ENCODE measurements around the gene CEACAM8.
"Not testable (repeated sequence)": the region's sequence is repeated elsewhere in the genome, so short reads cannot be mapped to it uniquely, and the experiment has no call there.

Gene CEACAM8

GRCh38 chr19:42571116-42571515, 23.6 kb downstream of the CEACAM8 start:
- no peak for DNase-seq

GRCh38 chr19:42569193-42569592, 25.5 kb downstream of the CEACAM8 start:
- no peak for DNase-seq

- DNase-seq, result no peak
These were observed 26.7 kb downstream of the CEACAM8 start for GRCh38 chr19:42568006-42568405.

- no peak for DNase-seq
These were observed 27.2 kb downstream of the CEACAM8 start for GRCh38 chr19:42567567-42567966.

- DNase-seq, result peak; percentile 13 to 40
These were observed 31.1 kb downstream of the CEACAM8 start for GRCh38 chr19:42563352-42564210.

GRCh38 chr19:42561512-42561911, 33.2 kb downstream of the CEACAM8 start:
- no peak for DNase-seq

GRCh38 chr19:42560731-42561130, 34.0 kb downstream of the CEACAM8 start:
- DNase-seq, result no peak

GRCh38 chr19:42558450-42559150, 36.1 kb downstream of the CEACAM8 start:
- DNase-seq, result no peak

GRCh38 chr19:42557386-42557871, 37.3 kb downstream of the CEACAM8 start:
- DNase-seq, result not testable (repeated sequence)

- DNase-seq, result no peak
These were observed 38.9 kb downstream of the CEACAM8 start for GRCh38 chr19:42555801-42556200.

- DNase-seq, result no peak
These were observed 39.4 kb downstream of the CEACAM8 start for GRCh38 chr19:42555317-42555716.

GRCh38 chr19:42554046-42554575, 40.6 kb downstream of the CEACAM8 start:
- DNase-seq, result no peak

- no peak for DNase-seq
These were observed 41.3 kb downstream of the CEACAM8 start for GRCh38 chr19:42553292-42554045.

- no peak for DNase-seq
These were observed 42.3 kb downstream of the CEACAM8 start for GRCh38 chr19:42552086-42553065.

- DNase-seq, result not testable (repeated sequence)
These were observed 44.2 kb downstream of the CEACAM8 start for GRCh38 chr19:42550521-42550920.

GRCh38 chr19:42549067-42549466, 45.7 kb downstream of the CEACAM8 start:
- DNase-seq, result not testable (repeated sequence)

GRCh38 chr19:42548552-42548951, 46.2 kb downstream of the CEACAM8 start:
- DNase-seq, result no peak

- DNase-seq, result no peak
These were observed 46.8 kb downstream of the CEACAM8 start for GRCh38 chr19:42547929-42548328.

- no peak for DNase-seq
These were observed 47.8 kb downstream of the CEACAM8 start for GRCh38 chr19:42546831-42547500.

GRCh38 chr19:42544146-42544545, 50.6 kb downstream of the CEACAM8 start:
- no peak for DNase-seq

GRCh38 chr19:42542791-42543190, 51.9 kb downstream of the CEACAM8 start:
- no peak for DNase-seq

Data from NCI-H446 (cell line).